K562 (cell line): ENCODE results near the gene CCDC159. TPM values are rescaled to one million over a fixed set of nuclear protein-coding genes. Genes with fewer than 3 reads are reported as not detected.

Source experiments
- ARID2 ChIP-seq: fragments of 450-650 bp; IDR thresholded peaks from 2 replicates; pipeline ENCODE4 v1.6.1; 2017; ENCODE audit warnings: antibody characterized with exemption, mild to moderate bottlenecking
- ARNT ChIP-seq, 2 experiments: fragments of 450-650 bp; IDR thresholded peaks; 2 replicates each; pipeline ENCODE4 v1.6.1; 2016; ENCODE audit warnings: mild to moderate bottlenecking in 1 of 2
- CLOCK ChIP-seq: fragments of 250-450 bp; sonication (Bioruptor Pico); IDR thresholded peaks from 2 replicates; pipeline ENCODE4 v1.4.0; 2020; ENCODE audit warnings: mild to moderate bottlenecking, moderate library complexity, borderline replicate concordance
- E2F5 ChIP-seq: sonication (generic); formaldehyde crosslinking; IDR thresholded peaks from 2 replicates; pipeline ENCODE4 v1.8.0; 2022; ENCODE audit warnings: mild to moderate bottlenecking, missing genetic modification reagents
- ESRRA ChIP-seq: fragments of 450-650 bp; IDR thresholded peaks from 2 replicates; pipeline ENCODE4 v1.6.1; 2014; ENCODE audit warnings: low read depth, mild to moderate bottlenecking, moderate library complexity, borderline replicate concordance
- HCFC1 ChIP-seq: IDR thresholded peaks from 2 replicates; pipeline ENCODE4 v1.6.1; 2012; ENCODE audit warnings: low read depth, low read length, improper control_type of control experiment
- HDAC1 ChIP-seq, 2 experiments: fragments of 450-650 bp; IDR thresholded peaks; 2 replicates each; pipeline ENCODE4 v1.6.1; 2016 to 2017; ENCODE audit warnings: inconsistent platforms in 1 of 2, mild to moderate bottlenecking in 1 of 2, moderate library complexity in 1 of 2
- HDGF ChIP-seq: fragments of 450-650 bp; IDR thresholded peaks from 2 replicates; pipeline ENCODE4 v1.6.1; 2016
- HSF4 ChIP-seq: fragments of 250-450 bp; sonication (Bioruptor Pico); IDR thresholded peaks from 2 replicates; pipeline ENCODE4 v2.1.2; 2022; ENCODE audit warnings: mild to moderate bottlenecking, moderate library complexity, borderline replicate concordance
- L3MBTL2 ChIP-seq: fragments of 450-650 bp; IDR thresholded peaks from 2 replicates; pipeline ENCODE4 v1.6.1; 2016; ENCODE audit warnings: mild to moderate bottlenecking, moderate library complexity
- MCM3 ChIP-seq: fragments of 450-650 bp; IDR thresholded peaks from 2 replicates; pipeline ENCODE4 v1.6.1; 2016
- MED1 ChIP-seq: sonication (generic); formaldehyde crosslinking; IDR thresholded peaks from 2 replicates; pipeline ENCODE4 v1.8.1; 2023; ENCODE audit warnings: missing genetic modification reagents, borderline replicate concordance
- NKRF ChIP-seq: fragments of 450-650 bp; IDR thresholded peaks from 2 replicates; pipeline ENCODE4 v1.6.1; 2016; ENCODE audit warnings: borderline replicate concordance
- NR1H2 ChIP-seq: sonication (generic); formaldehyde crosslinking; IDR thresholded peaks from 2 replicates; pipeline ENCODE4 v1.4.0; 2020; ENCODE audit warnings: mild to moderate bottlenecking, missing genetic modification reagents
- NR2C1 ChIP-seq, 2 experiments: fragments of 450-650 bp; IDR thresholded peaks; 2 replicates each; pipeline ENCODE4 v1.6.1; 2017; ENCODE audit warnings: mild to moderate bottlenecking in 2 of 2, antibody characterized with exemption in 1 of 2, inconsistent platforms in 1 of 2, missing compliant biosample characterization in 1 of 2, missing genetic modification characterization in 1 of 2
- PHF21A ChIP-seq: fragments of 450-650 bp; IDR thresholded peaks from 2 replicates; pipeline ENCODE4 v1.6.1; 2017; ENCODE audit warnings: low read depth, borderline replicate concordance
- PTTG1 ChIP-seq: fragments of 450-650 bp; IDR thresholded peaks from 2 replicates; pipeline ENCODE4 v1.6.1; 2016; ENCODE audit warnings: low read depth, mild to moderate bottlenecking, missing genetic modification characterization, missing compliant biosample characterization
- polyA plus RNA-seq, 8 experiments: library from polyadenylated mRNA; depleted of rRNA in 4 of 8; stranded (reverse) in 5 of 8; unstranded in 3 of 8; fragments of >200 nt; fragmentation: Nextera tagmentation in 2 of 8; fragmentation: Illumina TruSeq in 1 of 8; extraction: Ambion mirVana in 2 of 8; extraction: Trizol in 1 of 8; gene quantifications; 2 replicates each; pipeline versions ENCODE4 v1.2.1 to v1.2.3, GENCODE V29; 2011 to 2014; ENCODE audit warnings: inconsistent platforms in 1 of 8, missing spikeins in 1 of 8
- total RNA-seq, 7 experiments: library from RNA; depleted of rRNA in 6 of 7; stranded (reverse); fragments of >200 nt in 6 of 7; fragmentation: Illumina TruSeq in 2 of 7; extraction: Trizol in 2 of 7; gene quantifications; 2 replicates each; pipeline versions ENCODE4 v1.2.1 to v1.2.3, GENCODE V29; 2011 to 2021; ENCODE audit warnings: low replicate concordance in 1 of 7
- TF ChIP-seq, protein P1 (sequence below): fragments of 250-450 bp; sonication (Bioruptor Pico); IDR thresholded peaks from 2 replicates; pipeline ENCODE4 v1.8.0; 2021; ENCODE audit warnings: borderline replicate concordance, mild to moderate bottlenecking, moderate library complexity; ENCODE audit not compliant: poor library complexity, severe bottlenecking
- TF ChIP-seq, protein P2 (sequence below): sonication (generic); formaldehyde crosslinking; IDR thresholded peaks from 2 replicates; pipeline ENCODE4 v1.8.0; 2022; ENCODE audit warnings: mild to moderate bottlenecking, missing genetic modification reagents, borderline replicate concordance

The CCDC159 gene
- total and polyA plus RNA-seq, 9 of the 15 experiments (the other 6 are each of a cell fraction or from before 2014, with no cell fraction given) = 0.68 to 10.1 (median 4.7) TPM

- TF ChIP-seq CLOCK (CRISPR knock-in tag) (no peak), NKRF (no peak), PTTG1 (no peak), L3MBTL2 (peak; percentile 45; the same call in 1 of the 2 replicates), HCFC1 (no peak), HDAC1 (IDR thresholded peaks at IDR 0.05) (peak in 1 of 2 experiments; percentile 69; a peak in 1 of 4 replicates), HSF4 (CRISPR knock-in tag) (no peak), ARNT (IDR thresholded peaks at IDR 0.05) (peak in 1 of 2 experiments; percentile 55; a peak in 1 of 4 replicates), ESRRA (peak; percentile 25; the same call in 1 of the 2 replicates), MED1 (CRISPR knock-in tag) (no peak), E2F5 (CRISPR knock-in tag) (0 out of 2 replicates have a peak, but pooled peaks have one; percentile 34), PHF21A (no peak), NR1H2 (CRISPR knock-in tag) (no peak), MCM3 (no peak), HDGF (peak; percentile 98), NR2C1 (IDR thresholded peaks at IDR 0.05) (no peak), NR2C1 (tag; IDR thresholded peaks at IDR 0.05) (no peak), ARID2 (no peak)
- TF ChIP-seq, protein P1, sequence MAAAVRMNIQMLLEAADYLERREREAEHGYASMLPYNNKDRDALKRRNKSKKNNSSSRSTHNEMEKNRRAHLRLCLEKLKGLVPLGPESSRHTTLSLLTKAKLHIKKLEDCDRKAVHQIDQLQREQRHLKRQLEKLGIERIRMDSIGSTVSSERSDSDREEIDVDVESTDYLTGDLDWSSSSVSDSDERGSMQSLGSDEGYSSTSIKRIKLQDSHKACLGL (CRISPR knock-in tag) = no peak
- TF ChIP-seq, protein P2, sequence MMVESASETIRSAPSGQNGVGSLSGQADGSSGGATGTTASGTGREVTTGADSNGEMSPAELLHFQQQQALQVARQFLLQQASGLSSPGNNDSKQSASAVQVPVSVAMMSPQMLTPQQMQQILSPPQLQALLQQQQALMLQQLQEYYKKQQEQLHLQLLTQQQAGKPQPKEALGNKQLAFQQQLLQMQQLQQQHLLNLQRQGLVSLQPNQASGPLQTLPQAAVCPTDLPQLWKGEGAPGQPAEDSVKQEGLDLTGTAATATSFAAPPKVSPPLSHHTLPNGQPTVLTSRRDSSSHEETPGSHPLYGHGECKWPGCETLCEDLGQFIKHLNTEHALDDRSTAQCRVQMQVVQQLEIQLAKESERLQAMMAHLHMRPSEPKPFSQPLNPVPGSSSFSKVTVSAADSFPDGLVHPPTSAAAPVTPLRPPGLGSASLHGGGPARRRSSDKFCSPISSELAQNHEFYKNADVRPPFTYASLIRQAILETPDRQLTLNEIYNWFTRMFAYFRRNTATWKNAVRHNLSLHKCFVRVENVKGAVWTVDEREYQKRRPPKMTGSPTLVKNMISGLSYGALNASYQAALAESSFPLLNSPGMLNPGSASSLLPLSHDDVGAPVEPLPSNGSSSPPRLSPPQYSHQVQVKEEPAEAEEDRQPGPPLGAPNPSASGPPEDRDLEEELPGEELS (CRISPR knock-in tag) = no peak
These were observed 9.1 kb downstream of the CCDC159 start, which contains the start of gene PLPPR2 (continued) for GRCh38 chr19:11355160-11356073.
